GM12873 (cell line): ENCODE results near the gene OSBPL10.

Source experiments
- CTCF ChIP-seq: IDR thresholded peaks from 2 replicates; pipeline ENCODE4 v1.5.1; 2012; ENCODE audit warnings: low read depth, mild to moderate bottlenecking, moderate library complexity, low read length, control low read depth; ENCODE audit not compliant: insufficient read depth; ENCODE audit errors: missing control alignments

Gene OSBPL10

GRCh38 chr3:31859245-31859644, 121.8 kb downstream of the OSBPL10 start:
- TF ChIP-seq CTCF = no peak

DNA sequence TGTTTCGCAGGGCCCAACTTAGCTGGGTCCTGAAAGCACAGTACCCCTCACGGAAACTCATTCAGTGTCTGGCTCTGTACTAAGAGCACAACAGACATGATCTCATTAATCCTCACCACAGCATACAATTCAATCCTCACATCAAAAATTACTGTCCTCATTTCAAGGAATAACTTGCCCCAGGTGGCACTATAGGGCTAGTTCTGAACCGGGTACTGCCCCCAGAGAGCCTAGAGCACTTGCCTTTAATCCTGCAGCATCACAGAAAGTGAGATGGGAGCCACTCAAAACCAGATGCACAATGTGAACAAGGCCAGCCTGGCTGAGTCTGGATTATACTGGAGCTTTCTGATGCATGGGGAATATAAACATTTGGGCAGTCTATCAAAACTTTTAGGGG, 122.6 kb downstream of the OSBPL10 start:
- TF ChIP-seq CTCF = no peak

- TF ChIP-seq CTCF = no peak
These were observed 127.5 kb downstream of the OSBPL10 start for GRCh38 chr3:31853580-31853979.

GRCh38 chr3:31851278-31851677, 129.8 kb downstream of the OSBPL10 start:
- no peak for TF ChIP-seq CTCF

DNA sequence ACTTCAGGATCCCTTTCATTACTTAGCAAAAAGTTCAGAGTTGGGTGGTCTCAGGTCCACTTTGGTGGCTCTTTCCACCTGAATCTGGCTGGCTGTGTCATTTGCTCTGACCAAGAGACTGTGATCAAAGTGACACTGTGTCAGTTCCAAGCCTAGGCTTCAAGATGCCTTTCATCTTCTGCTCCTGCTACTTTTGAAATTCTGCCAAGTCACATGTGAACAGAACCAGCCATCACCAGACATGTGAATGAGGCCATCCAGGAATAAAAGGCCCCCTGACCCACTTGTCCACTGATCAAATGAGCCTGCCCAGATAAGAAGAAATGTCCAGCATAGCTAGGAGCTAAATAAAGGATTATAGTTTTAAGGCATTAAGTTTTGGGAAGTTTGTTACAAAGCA, 132.2 kb downstream of the OSBPL10 start:
- no peak for TF ChIP-seq CTCF

- no peak for TF ChIP-seq CTCF
These were observed 132.8 kb downstream of the OSBPL10 start for GRCh38 chr3:31848163-31848818.

DNA sequence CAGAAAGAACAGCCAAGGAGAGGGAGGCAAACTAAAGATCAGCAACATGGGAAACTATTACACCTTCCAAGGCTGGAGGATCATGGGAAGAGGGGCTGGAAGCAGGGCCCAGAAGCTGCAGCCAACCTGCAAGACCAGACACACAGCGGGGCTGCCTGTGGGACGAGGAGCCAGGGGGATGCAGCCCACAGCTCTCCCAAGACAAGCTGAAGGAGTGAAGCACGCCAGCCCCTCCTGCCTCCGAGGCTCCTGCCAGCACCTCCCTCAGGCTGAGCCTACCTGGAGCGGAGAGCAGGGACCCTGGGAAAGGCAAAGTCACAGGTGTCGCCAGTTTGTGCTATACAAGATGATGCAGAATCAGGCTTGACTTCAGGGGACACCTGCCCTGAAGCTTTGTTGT, 133.3 kb downstream of the OSBPL10 start:
- no peak for TF ChIP-seq CTCF
